ENCODE measurements around the gene PLEKHM1.
"Not testable (repeated sequence)": the region's sequence is repeated elsewhere in the genome, so short reads cannot be mapped to it uniquely, and the experiment has no call there.

DNA sequence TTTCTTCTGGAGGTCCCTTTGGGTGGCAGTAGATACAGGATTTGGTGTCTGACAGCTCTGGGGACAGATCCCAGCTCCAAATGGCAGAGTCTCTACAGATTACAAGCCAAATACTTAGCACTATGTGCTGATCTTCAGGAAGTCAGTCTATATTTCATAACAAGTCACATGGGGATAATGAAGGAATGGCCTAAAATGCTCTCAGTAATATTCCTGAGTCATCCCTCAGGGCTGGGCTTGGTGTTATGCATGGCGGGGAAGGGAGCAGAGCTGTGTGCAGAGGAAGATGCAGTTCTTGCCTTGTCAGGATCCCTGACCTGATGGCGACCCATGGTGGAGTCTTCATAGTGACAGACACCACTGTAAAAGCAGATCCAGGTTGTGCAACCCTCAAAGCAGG, 10.0 kb upstream of the PLEKHM1 start:
- TF ChIP-seq, protein P1, sequence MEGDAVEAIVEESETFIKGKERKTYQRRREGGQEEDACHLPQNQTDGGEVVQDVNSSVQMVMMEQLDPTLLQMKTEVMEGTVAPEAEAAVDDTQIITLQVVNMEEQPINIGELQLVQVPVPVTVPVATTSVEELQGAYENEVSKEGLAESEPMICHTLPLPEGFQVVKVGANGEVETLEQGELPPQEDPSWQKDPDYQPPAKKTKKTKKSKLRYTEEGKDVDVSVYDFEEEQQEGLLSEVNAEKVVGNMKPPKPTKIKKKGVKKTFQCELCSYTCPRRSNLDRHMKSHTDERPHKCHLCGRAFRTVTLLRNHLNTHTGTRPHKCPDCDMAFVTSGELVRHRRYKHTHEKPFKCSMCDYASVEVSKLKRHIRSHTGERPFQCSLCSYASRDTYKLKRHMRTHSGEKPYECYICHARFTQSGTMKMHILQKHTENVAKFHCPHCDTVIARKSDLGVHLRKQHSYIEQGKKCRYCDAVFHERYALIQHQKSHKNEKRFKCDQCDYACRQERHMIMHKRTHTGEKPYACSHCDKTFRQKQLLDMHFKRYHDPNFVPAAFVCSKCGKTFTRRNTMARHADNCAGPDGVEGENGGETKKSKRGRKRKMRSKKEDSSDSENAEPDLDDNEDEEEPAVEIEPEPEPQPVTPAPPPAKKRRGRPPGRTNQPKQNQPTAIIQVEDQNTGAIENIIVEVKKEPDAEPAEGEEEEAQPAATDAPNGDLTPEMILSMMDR (IDR thresholded peaks at IDR 0.05): not testable (repeated sequence)
- not testable (repeated sequence) for TF ChIP-seq POLR2AphosphoS5, EP300 (IDR thresholded peaks at IDR 0.05)

Measured in suprapubic skin (tissue), 4 donors.